Ramos (cell line): ENCODE measurements around the gene WBP1.

ENCODE experiments used
- in situ Hi-C: fragments of 300-500 bp; cut with MboI; formaldehyde crosslinking; loops from one replicate; pipeline ENCODE4 v1.14.3; 2022; ENCODE audit warnings: low sequenced_read_pairs; ENCODE audit not compliant: unreplicated experiment

Gene WBP1

GRCh38 chr2:74501335-74502071 lies 43.3 kb downstream of the WBP1 start:
- in situ Hi-C loops, result no loop called here

- in situ Hi-C loops, result no loop called here
Measured at GRCh38 chr2:74502147-74502719, 44.0 kb downstream of the WBP1 start.

- in situ Hi-C loops, result no loop called here
Measured at GRCh38 chr2:74502720-74503505, 44.7 kb downstream of the WBP1 start.

GRCh38 chr2:74503506-74504475 lies 45.6 kb downstream of the WBP1 start:
- in situ Hi-C loops, result no loop called here

GRCh38 chr2:74504591-74504990 lies 46.4 kb downstream of the WBP1 start:
- in situ Hi-C loops, result no loop called here

GRCh38 chr2:74505448-74506246 lies 47.4 kb downstream of the WBP1 start:
- in situ Hi-C loops, result no loop called here

- in situ Hi-C loops, result no loop called here
Measured at GRCh38 chr2:74507145-74507925, 49.1 kb downstream of the WBP1 start, which contains the start of gene PCGF1. TSS of gene PCGF1 (minus strand) at chr2:74507695. CDS start at chr2:74507668, 27 bp downstream.

- in situ Hi-C loops, result no loop called here
Measured at GRCh38 chr2:74507926-74508520, 49.8 kb downstream of the WBP1 start.

GRCh38 chr2:74510272-74510671 lies 52.0 kb downstream of the WBP1 start:
- in situ Hi-C loops, result no loop called here
